ENCODE data around the gene GINS1.
"Not testable (repeated sequence)": the region's sequence is repeated elsewhere in the genome, so short reads cannot be mapped to it uniquely, and the experiment has no call there.

The GINS1 gene

DNA sequence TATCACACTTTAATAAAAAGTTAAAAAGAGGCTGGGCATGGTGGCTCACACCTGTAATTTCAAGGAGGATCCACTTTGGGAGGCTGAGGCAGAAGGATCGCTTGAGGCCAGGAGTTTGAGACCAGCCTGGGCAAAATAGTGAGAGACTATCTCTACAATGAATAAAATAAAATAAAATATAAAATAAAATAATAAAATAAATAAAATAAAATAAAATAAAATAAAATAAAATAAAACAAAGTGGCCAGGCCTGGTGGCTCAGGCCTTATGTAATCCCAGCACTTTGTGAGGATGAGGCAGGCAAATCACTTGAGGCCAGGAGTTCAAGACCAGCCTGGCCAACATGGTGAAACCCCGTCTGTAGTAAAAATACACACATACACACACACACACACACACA lies 65.8 kb downstream of the GINS1 start:
- not testable (repeated sequence) for DNase-seq (ENCODE audit: low read depth in 1 of 2, low spot score in 1 of 2)

DNA sequence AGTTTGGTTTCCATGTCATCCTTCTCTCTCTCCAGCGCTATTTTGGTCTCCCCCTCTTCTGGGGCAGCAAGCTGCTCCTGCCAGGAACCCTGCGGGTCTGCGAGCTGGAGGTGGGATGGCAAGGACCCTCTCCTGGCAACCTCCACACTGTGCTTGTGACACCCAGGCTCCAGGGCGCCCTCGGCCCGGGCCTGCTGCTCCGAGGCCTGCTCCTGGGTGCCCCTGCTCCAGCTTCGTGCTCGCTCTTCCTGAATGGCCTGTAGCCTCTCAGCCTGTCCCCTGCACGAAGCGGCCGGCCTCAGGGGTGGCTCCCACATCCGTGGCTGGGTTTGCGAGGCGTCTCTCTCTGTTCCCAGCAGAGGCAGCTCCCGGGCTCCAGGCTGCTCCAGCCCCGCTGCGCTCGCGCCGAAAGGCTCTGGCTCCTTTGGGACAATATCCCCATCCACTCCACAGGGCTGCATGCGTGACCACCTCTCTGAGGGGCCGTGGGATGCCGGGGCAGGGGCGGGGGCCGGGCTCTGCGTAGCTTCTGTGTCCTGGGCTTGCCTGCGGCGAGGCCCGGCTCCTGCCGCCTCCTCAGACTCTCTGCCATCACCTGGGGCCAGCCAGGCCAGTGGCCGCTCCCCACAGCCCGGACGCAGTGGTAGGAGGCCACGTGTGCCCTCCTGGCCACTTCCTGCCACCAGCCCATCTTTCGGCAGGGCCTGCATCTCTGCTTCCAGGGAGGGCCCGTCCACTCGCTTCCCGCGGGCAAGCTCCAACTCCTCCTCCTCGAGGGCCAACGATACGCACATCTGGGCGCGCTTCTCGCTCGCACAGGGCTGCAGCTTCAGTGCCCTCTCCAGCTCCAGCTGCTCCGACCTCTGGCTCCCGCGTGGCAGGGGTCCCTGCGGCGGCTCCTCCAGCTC lies 68.9 kb downstream of the GINS1 start:
- DNase-seq (ENCODE audit: low read depth in 1 of 2, low spot score in 1 of 2) = no peak

DNA sequence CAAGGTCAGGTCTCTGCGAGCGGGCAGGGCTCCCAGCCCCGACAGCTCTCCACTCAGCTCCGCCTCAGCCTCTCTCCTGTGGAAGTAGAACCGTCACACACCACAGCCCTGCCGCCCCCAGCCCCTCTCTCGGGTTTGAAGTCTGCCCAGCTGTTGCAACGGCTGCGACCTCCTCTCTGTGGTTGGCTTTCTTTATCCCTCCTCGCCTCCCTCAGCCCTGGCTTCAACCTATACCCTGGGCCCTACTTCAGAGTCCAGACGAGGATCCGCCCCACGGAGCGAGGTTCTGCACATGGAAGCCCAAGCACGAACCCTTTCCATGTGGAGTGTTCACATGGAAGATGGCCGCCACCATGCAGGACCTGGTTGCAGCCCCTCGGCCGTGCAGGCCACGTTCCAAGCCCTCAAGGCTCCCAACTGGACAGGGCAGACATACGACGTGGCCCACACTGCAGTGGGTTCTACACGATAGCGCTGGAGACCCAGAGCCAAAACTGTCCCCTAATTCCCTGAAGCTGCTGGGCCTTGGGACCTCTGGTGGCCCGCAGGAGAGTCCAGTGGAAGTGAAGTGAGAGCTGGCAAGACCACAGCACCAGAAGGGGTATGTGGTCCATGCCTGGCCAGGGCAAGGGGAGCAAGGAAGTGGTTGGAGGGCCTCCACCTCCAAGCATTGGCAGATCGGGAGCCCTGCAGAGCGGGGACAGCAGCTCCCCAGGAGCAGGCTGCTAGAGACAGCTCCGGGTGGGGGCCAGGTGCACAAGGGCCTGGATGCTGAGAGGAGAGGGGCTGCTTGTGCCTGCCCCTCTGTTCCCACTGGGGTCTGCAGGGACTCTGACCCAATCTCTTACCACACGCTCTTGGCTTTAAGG lies 69.8 kb downstream of the GINS1 start:
- no peak for DNase-seq (ENCODE audit: low read depth in 1 of 2, low spot score in 1 of 2)

DNA sequence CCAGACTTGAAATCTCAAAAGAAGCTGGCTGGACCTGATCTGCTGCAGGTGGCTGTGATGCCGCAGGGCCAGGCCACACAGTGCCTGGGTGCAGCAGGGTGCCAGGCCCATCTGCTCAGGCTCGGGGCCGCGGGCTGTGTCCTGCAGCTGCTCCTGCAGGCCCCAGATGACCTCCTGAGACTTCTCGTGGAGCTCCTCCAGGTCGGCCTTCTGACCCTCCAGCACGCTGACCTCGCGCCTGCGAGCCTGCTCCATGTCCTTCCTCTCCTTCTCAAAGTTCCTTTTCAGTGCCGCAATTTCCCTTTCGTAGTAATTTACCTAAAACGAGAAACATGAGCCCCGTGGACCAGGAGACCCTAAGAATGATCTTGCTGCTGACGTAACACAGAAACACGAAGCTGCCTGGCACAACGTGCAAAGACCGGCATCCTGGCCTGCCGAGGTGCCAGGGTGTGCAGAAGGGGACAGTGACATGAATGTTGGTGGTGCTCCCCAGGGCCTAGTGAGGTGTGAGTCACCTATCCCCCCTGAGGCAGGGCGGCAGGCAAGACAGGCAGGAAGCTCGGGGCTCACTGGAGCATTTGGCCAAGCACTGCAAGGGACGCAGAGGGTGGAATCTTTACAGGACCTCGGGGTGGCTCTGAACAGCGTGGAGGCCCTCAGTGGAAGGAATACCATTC lies 71.6 kb downstream of the GINS1 start:
- DNase-seq (ENCODE audit: low read depth in 1 of 2, low spot score in 1 of 2) = no peak

DNA sequence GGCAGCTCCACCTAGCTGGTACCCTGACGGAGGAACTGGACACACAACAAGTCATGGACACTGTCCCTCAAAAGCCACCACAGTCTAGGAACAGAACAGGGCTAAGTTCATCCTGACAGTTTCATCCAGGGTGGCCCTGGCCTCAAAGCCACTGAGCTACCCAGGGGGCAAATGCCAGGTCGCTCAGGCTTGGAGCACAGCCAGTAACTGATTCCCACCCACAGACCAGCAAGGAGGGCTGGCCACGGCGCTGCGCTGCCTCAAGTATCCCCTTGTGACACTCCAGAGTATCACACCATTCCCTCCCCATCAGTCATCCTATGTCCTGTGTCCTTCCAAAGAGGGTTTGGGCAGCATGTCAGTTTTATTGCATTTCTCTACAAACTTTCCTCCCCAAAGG lies 72.2 kb downstream of the GINS1 start:
- DNase-seq (ENCODE audit: low read depth in 1 of 2, low spot score in 1 of 2) = no peak

DNA sequence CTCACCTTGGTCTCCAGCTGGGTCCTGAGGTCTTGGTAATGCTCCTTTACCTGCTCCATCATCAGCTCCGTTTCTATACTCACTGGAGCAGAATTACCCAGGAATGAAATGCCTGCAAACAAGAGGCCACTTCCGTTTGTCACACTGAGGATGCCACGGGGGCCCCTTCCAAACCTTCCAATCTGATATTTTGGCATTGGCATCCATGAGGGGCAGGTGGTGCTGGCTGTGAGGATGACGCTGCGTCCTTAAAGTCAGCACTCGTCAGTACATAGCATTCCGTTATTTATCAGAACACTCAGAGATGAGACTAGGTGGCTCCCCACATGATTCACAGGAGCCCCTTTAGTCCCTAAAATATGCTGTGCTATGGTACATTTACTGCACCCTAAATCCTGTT lies 72.7 kb downstream of the GINS1 start:
- no peak for DNase-seq (ENCODE audit: low read depth in 1 of 2, low spot score in 1 of 2)

DNA sequence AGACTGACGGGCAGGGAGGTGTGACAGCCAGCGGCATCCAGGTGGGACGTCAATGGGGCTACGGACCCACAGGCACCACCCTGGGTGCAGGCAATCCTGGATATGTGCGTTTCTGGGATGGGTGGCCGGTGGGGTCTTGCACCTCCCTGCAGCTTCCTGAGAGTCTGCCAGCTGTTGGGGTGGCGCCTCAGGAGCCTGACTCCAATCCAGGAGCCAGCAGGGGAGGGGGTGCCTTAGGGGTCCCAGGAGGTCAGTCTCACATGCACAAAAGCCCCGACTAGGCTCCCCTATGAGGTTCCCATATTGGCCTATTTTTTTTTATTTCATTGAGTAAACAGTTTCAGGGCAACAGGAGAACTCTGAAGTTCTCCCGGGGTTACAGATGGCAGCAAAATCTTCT lies 73.3 kb downstream of the GINS1 start:
- DNase-seq (ENCODE audit: low read depth in 1 of 2, low spot score in 1 of 2) = no peak

DNA sequence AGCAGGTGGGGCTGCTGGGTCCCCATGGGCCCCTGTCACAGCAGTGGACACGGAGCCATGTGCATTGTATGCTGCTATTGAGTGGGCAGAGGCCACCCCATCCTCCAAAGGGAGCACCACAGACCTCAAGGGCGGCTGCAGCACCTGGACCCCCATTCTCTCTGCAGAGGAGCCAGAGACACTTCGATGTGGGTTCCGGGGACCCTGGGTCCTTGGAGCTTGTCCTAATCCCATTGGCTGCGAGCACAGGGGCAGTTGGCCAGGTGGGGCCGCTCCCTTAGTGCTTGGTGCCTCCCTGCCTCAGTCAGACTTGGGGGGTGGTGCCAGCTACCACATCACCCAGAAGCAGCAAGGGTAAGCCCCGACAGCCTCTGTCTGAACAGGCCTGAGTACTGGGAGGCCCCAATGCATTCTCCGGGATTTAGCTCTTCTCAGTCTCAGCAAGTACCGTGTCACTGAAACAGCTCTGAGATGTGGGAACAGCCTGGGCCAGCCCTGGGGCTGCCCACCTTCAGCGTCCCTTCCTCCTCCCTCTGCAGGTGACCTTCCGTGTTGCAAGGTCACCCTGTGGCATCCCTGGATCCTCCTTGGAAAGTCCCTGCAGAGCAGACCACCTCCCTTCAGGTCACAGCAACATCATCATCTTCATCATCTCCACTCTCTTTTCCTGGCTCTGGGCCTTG lies 73.9 kb downstream of the GINS1 start:
- no peak for DNase-seq (ENCODE audit: low read depth in 1 of 2, low spot score in 1 of 2)

DNA sequence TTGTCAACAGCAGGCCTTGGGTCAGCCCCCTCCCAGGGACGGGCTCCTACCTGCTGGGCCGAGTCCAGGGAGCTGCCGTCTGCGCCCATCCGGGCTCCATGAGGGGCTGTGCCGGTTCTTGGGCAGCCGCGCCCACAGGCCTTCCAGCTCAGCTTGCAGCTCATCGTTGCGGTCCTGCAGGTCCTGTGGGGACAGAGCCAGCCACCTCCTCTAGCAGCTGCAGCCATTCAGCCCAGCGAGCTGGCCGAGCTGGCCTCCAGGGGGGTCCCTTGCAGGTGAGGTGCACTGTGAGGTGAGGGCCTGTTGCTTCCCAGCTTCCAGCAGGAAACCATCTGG lies 74.4 kb downstream of the GINS1 start:
- no peak for DNase-seq (ENCODE audit: low read depth in 1 of 2, low spot score in 1 of 2)

DNA sequence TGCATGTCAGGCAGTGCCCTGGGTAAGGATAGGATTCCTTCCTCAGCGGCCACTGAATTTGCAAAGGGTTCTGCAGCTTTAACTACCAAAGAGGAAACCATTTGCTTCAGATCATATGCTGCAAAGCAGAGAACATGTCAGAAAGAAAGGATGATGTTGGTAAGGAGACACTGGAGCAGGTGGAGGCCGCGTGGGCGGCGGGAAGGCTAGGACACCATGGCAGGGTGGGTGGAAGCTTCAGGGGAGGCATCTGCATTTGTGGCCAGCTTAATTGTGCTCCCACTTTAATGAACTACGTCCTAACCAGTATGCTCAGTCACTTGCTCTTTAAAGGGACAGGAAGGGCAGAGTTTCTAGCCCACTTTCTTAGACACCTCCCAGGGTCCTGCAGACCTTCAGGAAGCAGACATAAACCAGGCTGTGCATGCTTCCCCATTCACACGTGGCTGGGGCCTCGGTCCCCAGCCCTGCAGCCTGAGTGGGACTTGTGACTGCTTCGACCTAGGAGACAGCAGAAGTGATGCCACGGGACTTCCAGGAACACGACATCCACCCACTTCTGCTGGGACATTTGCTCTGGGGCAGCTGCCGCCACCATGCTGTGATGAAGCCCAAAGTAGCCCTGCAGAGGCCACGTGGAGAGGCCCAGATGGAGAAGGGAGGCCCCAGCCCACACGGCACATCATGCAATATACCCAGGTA lies 76.1 kb downstream of the GINS1 start:
- DNase-seq (ENCODE audit: low read depth in 1 of 2, low spot score in 1 of 2) = no peak

DNA sequence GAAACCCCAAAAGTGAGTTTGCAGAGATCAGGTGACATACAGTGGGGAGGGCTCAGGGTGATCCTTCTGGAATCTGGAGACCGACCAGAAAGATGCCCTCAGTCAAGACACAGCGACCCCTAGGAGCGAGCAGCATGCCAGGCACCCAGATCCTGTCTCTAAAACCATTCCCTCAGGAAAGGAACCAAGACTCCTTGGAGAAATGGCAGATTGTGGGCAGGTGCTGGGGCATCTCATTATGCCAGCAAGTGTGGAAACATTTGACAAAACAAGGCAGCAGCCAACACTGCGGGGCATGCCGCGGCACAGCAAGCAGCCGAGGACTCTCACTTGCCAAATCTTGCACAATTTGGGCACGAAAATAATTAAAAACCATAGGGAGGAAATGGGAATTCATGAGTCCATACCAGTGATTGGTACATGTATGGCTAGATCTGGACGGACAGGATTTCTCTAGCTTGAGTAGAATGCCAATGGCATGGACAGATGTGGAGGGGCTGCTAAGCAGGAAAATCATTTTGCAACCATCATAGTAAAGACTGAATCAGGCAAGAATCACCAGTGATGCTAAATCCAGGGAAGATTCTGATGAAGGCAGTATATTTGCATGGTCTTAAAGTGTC lies 76.9 kb downstream of the GINS1 start:
- DNase-seq (ENCODE audit: low read depth in 1 of 2, low spot score in 1 of 2) = no peak

DNA sequence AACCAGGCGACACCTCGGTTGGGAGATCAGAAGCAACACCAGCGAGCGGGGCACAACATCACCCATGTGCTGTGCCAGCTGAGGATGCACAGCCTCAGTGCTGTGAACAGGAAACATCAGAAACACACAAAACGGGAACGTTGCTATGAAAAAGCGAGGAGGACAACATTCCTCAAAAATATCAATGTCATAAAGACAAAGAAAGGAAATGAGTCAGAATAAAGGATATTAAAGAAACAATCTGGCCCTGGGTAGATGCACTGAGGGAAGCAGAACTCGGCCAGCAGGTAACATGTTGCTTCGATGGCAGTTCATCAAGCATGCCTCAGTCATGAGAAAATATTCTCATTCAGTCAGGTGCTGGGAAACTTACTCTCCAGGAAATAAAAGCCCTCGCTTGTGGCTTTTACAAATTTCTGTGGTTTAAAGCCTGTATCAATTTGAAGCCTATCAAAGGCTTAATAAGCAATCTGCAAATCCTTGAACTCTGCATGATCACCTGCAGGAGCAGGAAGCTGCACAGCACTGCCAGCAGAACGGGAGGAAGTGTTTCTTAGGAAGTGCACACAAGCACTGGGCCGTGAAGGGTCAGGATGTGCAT lies 77.5 kb downstream of the GINS1 start:
- no peak for DNase-seq (ENCODE audit: low read depth in 1 of 2, low spot score in 1 of 2)

DNA sequence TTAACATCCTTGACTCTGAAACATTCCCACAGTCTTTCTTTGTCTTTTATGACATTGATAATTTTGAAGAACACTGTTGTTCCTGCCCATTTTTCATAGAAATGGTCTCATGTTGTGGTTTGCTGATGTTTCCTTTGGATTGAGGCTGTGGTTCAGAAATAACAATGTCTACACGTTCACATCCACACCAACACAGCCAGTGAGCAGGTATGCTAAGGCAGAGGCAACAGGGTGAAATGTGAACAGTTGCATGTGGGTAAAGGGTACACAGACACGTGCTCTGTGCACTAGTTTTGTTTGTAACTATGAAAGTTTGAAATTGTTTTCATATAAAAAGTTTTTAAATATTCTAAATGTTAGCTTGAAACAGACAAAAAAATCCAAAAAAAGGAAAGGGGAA lies 78.4 kb downstream of the GINS1 start:
- no peak for DNase-seq (ENCODE audit: low read depth in 1 of 2, low spot score in 1 of 2)

DNA sequence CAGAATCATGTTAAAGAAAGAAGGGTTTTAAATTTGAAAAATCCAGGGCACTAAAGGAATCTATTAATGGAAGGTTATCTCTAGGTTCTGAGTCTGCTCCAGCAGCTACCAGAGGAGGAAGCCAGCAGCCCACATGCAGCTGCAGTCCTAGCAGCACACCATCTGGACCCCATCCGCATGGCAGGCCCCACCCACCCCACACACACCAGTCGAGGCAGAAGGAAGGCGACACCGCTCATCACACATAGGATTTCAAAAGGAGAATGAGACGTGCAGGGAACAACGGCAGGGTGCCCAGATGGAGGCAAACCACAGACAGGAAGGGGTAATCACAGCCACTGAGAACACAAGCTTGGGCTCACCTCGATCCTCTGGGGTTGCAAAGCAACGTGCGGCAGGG lies 78.9 kb downstream of the GINS1 start:
- no peak for DNase-seq (ENCODE audit: low read depth in 1 of 2, low spot score in 1 of 2)

DNA sequence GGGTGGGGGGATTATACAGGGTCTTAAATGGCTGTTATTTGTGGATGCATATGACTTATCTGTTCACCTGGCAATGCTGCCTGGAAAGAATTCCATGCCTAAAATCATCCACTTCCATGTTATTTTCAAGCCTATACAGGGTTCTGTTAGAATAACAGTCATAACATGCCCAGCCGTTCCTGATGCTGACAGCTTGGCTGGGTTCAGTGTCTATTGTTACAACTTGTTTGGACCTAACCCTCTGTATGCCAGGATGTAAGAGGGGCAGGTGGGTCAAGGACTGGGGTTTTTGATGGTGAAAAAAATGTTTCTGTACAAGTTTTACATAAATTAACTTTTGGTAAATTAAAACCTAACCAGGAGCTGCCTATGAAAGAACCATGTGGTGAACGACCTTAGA lies 79.8 kb downstream of the GINS1 start:
- DNase-seq (ENCODE audit: low read depth in 1 of 2, low spot score in 1 of 2) = no peak

DNA sequence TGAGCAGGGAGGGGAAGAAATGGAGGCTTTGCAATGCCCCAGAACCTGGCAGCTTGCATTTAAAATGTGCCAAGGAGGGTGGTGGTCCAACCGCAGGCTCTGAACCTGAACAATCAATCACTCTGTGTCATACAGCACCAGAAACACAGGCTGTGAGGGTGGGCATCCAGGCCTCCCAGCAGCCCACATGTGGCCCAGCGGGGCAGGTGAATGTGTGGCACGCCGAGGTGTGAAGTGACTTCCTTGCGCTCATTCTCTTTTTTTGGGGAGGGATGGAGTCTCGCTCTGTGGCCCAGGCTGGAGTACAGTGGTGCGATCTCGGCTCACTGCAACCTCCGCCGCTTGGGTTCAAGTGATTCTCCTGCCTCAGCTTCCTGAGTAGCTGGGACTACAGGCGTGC lies 80.5 kb downstream of the GINS1 start:
- DNase-seq (ENCODE audit: low read depth in 1 of 2, low spot score in 1 of 2) = no peak

DNA sequence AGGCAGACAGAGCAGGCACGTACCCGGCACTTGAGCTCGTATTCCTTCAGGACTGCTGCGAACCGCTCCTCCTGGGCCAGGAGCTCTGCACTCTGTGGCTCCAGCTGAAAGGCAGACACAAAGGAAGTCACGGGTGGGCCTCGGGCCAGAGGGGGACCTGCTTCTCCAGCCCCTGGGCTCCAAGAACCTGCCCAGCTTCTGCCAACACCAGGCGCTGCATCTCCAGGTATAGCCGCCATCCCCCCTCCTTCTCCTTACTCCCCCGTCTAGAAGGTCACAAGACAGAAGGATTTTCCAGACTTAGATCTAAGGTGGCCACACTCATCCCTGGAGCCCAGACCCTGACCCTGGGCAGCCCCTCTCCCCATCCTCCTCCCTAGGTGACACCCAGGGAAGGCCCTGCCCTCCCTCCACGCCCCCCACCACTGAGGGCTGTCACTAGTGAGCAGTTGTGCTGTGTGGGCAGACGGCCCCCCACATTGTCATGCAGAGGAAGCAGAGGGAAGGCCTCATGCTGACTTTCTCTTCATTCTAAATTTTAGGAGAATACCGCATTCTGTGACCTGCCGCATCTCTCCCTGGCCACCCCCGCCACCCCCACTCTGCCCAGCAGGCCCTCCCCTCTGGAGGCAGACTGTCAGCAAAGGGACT lies 81.9 kb downstream of the GINS1 start:
- no peak for DNase-seq (ENCODE audit: low read depth in 1 of 2, low spot score in 1 of 2)

DNA sequence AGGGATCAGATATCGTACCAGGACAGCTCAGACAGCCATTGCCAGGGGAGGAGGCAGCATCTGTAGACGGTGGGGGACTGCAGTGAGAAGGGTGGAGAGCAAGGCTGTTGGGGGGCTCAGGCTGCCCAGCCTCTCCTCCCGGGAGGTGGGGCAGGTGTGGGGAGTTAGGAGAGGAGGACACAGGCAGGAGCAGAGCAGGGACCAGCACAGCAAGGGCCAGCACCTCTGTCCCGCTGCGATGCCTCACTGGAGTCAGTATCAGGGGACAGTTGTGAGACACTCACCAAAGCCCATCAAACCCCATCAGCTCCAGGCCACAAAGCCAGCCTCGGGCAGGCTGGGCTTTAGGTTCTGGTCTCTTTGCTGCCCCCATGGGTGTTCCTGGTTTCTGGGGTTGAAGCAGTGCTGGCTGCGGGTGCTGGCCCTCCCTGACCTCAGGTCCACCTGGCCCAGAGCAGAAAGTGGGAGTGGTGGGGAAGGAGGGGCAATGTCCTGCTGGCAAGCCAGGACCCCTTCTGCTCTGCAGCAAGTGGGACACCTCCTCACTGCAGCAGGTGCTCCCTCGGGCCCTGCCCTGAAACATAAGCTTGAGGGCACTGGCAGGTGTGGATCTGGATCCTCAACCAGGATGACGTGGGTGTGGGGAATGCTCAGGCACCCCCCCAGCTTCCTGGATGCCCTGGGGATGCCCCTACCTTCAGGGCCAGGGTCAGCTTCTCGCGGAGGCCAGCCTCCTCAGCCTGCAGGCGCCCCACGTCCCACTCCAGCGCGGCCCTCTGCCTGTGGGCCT lies 83.4 kb downstream of the GINS1 start:
- no peak for DNase-seq (ENCODE audit: low read depth in 1 of 2, low spot score in 1 of 2)
